BJ (cell line): Measurements from ENCODE around the gene RANBP17. TPM values are rescaled to one million over a fixed set of nuclear protein-coding genes. Genes with fewer than 3 reads are reported as not detected.

Source experiments
- CTCF ChIA-PET: fragments of 350-600 bp; formaldehyde crosslinking; extraction: SDS; loops from one replicate; lab custom pipeline; 2021; ENCODE audit warnings: antibody characterized with exemption, inconsistent platforms; lab: Yijun Ruan, JAX
- POLR2A ChIA-PET: fragments of 300-600 bp; sonication (Branson Sonifier 250); formaldehyde crosslinking; extraction: SDS; loops from one replicate; lab custom pipeline; 2021; ENCODE audit warnings: antibody characterized with exemption; lab: Charles Lee
- DNase-seq: peaks from one replicate; pipeline ENCODE4 v3.0.0-alpha.2; 2011; ENCODE audit warnings: low read depth
- H3K27me3 ChIP-seq: 2 replicates; pipeline ENCODE4 v1.6.0; 2011; ENCODE audit warnings: low read length; ENCODE audit not compliant: control insufficient read depth, insufficient read depth
- H3K36me3 ChIP-seq: 2 replicates; pipeline ENCODE4 v1.5.1; 2011; ENCODE audit warnings: low read length; ENCODE audit not compliant: control insufficient read depth, insufficient read depth
- H3K4me3 ChIP-seq: 2 replicates; pipeline ENCODE4 v1.5.1; 2011; ENCODE audit warnings: low read depth, mild to moderate bottlenecking, control low read depth, low read length
- CTCF ChIP-seq: IDR thresholded peaks from 2 replicates; pipeline ENCODE4 v1.5.1; 2011; ENCODE audit warnings: low read depth, mild to moderate bottlenecking, control low read depth, inconsistent platforms, low read length, moderate library complexity; ENCODE audit not compliant: insufficient read depth
- polyA plus RNA-seq: library from polyadenylated mRNA; depleted of rRNA; stranded (reverse); fragments of >200 nt; gene quantifications from 2 replicates; pipeline ENCODE4 v1.2.3, GENCODE V29; 2011

RANBP17 gene
- polyA plus RNA-seq, 1 experiment = 10.5 TPM

GRCh38 chr5:171310212-171310818 lies 448.5 kb downstream of the RANBP17 start:
- ChIA-PET POLR2A (no interaction called here), CTCF (interaction anchor here (0.6 kb wide), 1 partner anchor 22 kb away, joined by 3 read pairs; no protein-coding TSS in a partner anchor)
- peak; percentile 36 for TF ChIP-seq CTCF
- H3K27me3 ChIP-seq = peaks cover 79% of the 10 kb centered on the region
- H3K36me3 ChIP-seq = no peaks in the 10 kb centered on the region
- no peak for DNase-seq
- H3K4me3 ChIP-seq = no peak overlapping the region

GRCh38 chr5:171310819-171311321 lies 449.1 kb downstream of the RANBP17 start:
- no peak for TF ChIP-seq CTCF
- CTCF ChIA-PET = interaction anchor here (1.0 kb wide), 1 partner anchor 11 kb away, joined by 3 read pairs; no protein-coding TSS in a partner anchor
- H3K4me3 ChIP-seq = no peak overlapping the region
- DNase-seq = no peak
- peaks cover 80% of the 10 kb centered on the region for H3K27me3 ChIP-seq
- no peaks in the 10 kb centered on the region for H3K36me3 ChIP-seq
- POLR2A ChIA-PET = no interaction called here

GRCh38 chr5:171311322-171312077 lies 449.7 kb downstream of the RANBP17 start:
- POLR2A ChIA-PET = no interaction called here

GRCh38 chr5:171312129-171312974 lies 450.5 kb downstream of the RANBP17 start:
- no peak for TF ChIP-seq CTCF
- H3K4me3 ChIP-seq = no peak overlapping the region
- H3K27me3 ChIP-seq = peaks cover 80% of the 10 kb centered on the region
- ChIA-PET CTCF (interaction anchor here (1.0 to 1.6 kb wide), 3 partner anchors 9 to 25 kb away, joined by 3 to 4 read pairs (median 4); no protein-coding TSS in a partner anchor), POLR2A (no interaction called here)
- no peak for DNase-seq
- no peaks in the 10 kb centered on the region for H3K36me3 ChIP-seq

More at GRCh38 chr5:171311322-171312077, 449.7 kb downstream of the RANBP17 start:
- no peak for DNase-seq
- H3K4me3 ChIP-seq = no peak overlapping the region
- TF ChIP-seq CTCF = no peak
- CTCF ChIA-PET = interaction anchor here (1.0 to 1.6 kb wide), 2 partner anchors 10 to 11 kb away, joined by 3 to 4 read pairs; no protein-coding TSS in a partner anchor
- peaks cover 81% of the 10 kb centered on the region for H3K27me3 ChIP-seq
- H3K36me3 ChIP-seq = no peaks in the 10 kb centered on the region
